Measurements from ENCODE around the gene COPS4. TPM values are rescaled to one million over a fixed set of nuclear protein-coding genes. Genes with fewer than 3 reads are reported as not detected.

The COPS4 gene
- total and polyA plus RNA-seq, 2 of the 8 experiments (the other 6 are each of a cell fraction or from before 2014, with no cell fraction given) = 14.9 to 28.3 TPM

DNA sequence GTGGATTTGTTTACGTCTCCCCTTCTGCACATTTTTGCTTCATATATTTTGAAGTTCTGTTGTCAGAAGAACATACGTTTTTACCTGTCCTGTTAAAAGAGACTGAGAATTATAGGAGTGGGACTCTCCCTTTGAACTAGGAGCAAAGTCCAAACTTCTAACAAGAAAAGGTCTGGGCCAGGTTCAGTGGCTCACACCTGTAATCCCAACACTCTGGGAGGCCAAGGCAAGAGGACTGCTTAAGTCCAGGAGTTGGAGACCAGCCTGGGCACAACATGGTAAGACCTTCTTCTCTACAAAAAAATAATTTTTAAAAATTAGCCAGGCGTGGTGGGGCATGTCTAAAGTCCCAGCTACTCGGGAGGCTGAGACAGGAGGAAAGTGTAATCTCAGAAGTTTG lies 40.1 kb upstream of the COPS4 start:
- Histone ChIP-seq H3K56ac (replicated peaks; ENCODE audit: insufficient read length, low read depth, low read length) (no peak overlapping the region), H4K8ac (ENCODE audit: extremely low read depth, insufficient read depth, low read length) (no peak overlapping the region), H3K27ac (ENCODE audit: low read depth, low read length) (no peak overlapping the region), H2BK5ac (ENCODE audit: low read depth, low read length) (no peak overlapping the region), H3K4ac (replicated peaks; ENCODE audit: insufficient read length, low read depth, low read length) (no peak overlapping the region), H2BK120ac (replicated peaks; ENCODE audit: low read depth, low read length) (no peak overlapping the region), H2BK12ac (ENCODE audit: low read depth, low read length) (no peak overlapping the region), H4K5ac (ENCODE audit: insufficient read length, low read depth, low read length) (no peak overlapping the region), H3K18ac (ENCODE audit: extremely low read depth, low read length) (no peak overlapping the region), H3K27me3 (replicated peaks in 1 of 4; ENCODE audit: control insufficient read depth in 3 of 4, extremely low read depth in 1 of 4, insufficient read depth in 3 of 4, low read length in 3 of 4) (no peaks in the 10 kb centered on the region), H2BK15ac (ENCODE audit: low read length) (no peak overlapping the region), H4K91ac (replicated peaks; ENCODE audit: insufficient read length, low read length) (no peak overlapping the region), H2AK5ac (ENCODE audit: low read depth, low read length) (no peak overlapping the region), H3K4me3 (ENCODE audit: extremely low read depth in 1 of 4, insufficient read depth in 2 of 4, low read depth in 3 of 4, low read length in 4 of 4) (no peak overlapping the region), H3K79me2 (ENCODE audit: control insufficient read depth in 1 of 2, insufficient read depth in 2 of 2, low read length in 2 of 2) (no peaks in the 10 kb centered on the region), H3K4me2 (ENCODE audit: insufficient read depth in 1 of 2, low read depth in 2 of 2, low read length in 2 of 2) (no peak overlapping the region), H3K79me1 (ENCODE audit: low read depth, low read length) (peaks cover 2% of the 10 kb centered on the region; the same call in 1 of the 2 replicates), H3K36me3 (ENCODE audit: control insufficient read depth in 2 of 4, insufficient read depth in 4 of 4, low read length in 3 of 4) (no peaks in the 10 kb centered on the region), H3K9ac (replicated peaks in 1 of 4; ENCODE audit: extremely low read depth in 1 of 4, low read depth in 3 of 4, low read length in 3 of 4) (no peak overlapping the region), H3K23ac (ENCODE audit: insufficient read length) (no peak overlapping the region), H2AFZ (ENCODE audit: low read length) (no peak overlapping the region), H2BK20ac (ENCODE audit: low read length) (no peak overlapping the region), H3K23me2 (ENCODE audit: low read depth, low read length) (no peaks in the 10 kb centered on the region), H4K20me1 (replicated peaks in 1 of 2; ENCODE audit: control insufficient read depth in 1 of 2, insufficient read depth in 2 of 2, low read length in 2 of 2) (no peaks in the 10 kb centered on the region), H3K4me1 (replicated peaks in 1 of 4; ENCODE audit: control insufficient read depth in 3 of 4, insufficient read depth in 4 of 4, low read length in 3 of 4) (no peaks in the 10 kb centered on the region), H3K9me3 (ENCODE audit: insufficient read depth in 2 of 2, low read depth in 1 of 2, low read length in 1 of 2) (no peaks in the 10 kb centered on the region), H3K14ac (ENCODE audit: insufficient read length) (no peak overlapping the region)
- CTCF ChIA-PET (ENCODE audit: partially characterized antibody) = interaction anchor here (0.6 to 1.2 kb wide), 2 partner anchors 13 to 1302 kb away, joined by 3 read pairs; no protein-coding TSS in a partner anchor
- POLR2A ChIA-PET (ENCODE audit: partially characterized antibody) = no interaction called here
- WGBS, 2 experiments (ENCODE audit: extremely low coverage in 1 of 2, insufficient coverage in 1 of 2, insufficient read length in 1 of 2, insufficient replicate concordance in 2 of 2, low coverage in 1 of 2, low lambda C conversion rate in 2 of 2, missing lambda C conversion rate in 1 of 2) = 59% methylated on average over 4 of the region's 4 CpGs; no CpG with 5 or more reads in 1 of the 2 experiments
- FAIRE-seq (no peak), DNase-seq (ENCODE audit: low read depth in 1 of 2, low spot score in 2 of 2) (no peak)
- no peak for TF ChIP-seq JUND (IDR thresholded peaks at IDR 0.05; ENCODE audit: low read length)
